Neural progenitor cell (in vitro differentiated cells): ENCODE measurements around the gene TMEM176B. TPM values are rescaled to one million over a fixed set of nuclear protein-coding genes. Genes with fewer than 3 reads are reported as not detected.

Experiments used
- DNase-seq: peaks from one replicate; pipeline ENCODE4 v3.0.0-alpha.2; 2016; ENCODE audit warnings: low spot score
- H2AFZ ChIP-seq: fragments of 200-600 bp; sonication (generic); replicated peaks from 2 replicates; pipeline ENCODE4 v1.6.1; 2016; ENCODE audit warnings: antibody characterized with exemption
- H3F3A ChIP-seq: fragments of 200-600 bp; sonication (generic); 2 replicates; pipeline ENCODE4 v1.6.1; 2016; ENCODE audit warnings: antibody characterized with exemption, low read depth
- H3K27ac ChIP-seq: fragments of 200-600 bp; sonication (generic); 2 replicates; pipeline ENCODE4 v1.5.1; 2016; ENCODE audit warnings: mild to moderate bottlenecking
- H3K27me3 ChIP-seq: fragments of 200-600 bp; sonication (generic); 2 replicates; pipeline ENCODE4 v1.6.1; 2016; ENCODE audit warnings: mild to moderate bottlenecking, moderate library complexity
- H3K36me3 ChIP-seq: fragments of 200-600 bp; sonication (generic); 2 replicates; pipeline ENCODE4 v1.5.1; 2016
- H3K4me1 ChIP-seq: fragments of 200-600 bp; sonication (generic); 2 replicates; pipeline ENCODE4 v1.6.1; 2016; ENCODE audit warnings: mixed run types
- H3K4me2 ChIP-seq: fragments of 200-600 bp; sonication (generic); 2 replicates; pipeline ENCODE4 v1.6.1; 2016
- H3K4me3 ChIP-seq: fragments of 200-600 bp; sonication (generic); 2 replicates; pipeline ENCODE4 v1.5.1; 2016
- H3K79me2 ChIP-seq: fragments of 200-600 bp; sonication (generic); 2 replicates; pipeline ENCODE4 v1.6.1; 2016; ENCODE audit warnings: low read depth
- H3K9ac ChIP-seq: fragments of 200-600 bp; sonication (generic); 2 replicates; pipeline ENCODE4 v1.6.1; 2016
- H3K9me3 ChIP-seq: fragments of 200-600 bp; sonication (generic); 2 replicates; pipeline ENCODE4 v1.5.1; 2016; ENCODE audit warnings: low read depth
- H4K20me1 ChIP-seq: fragments of 200-600 bp; sonication (generic); 2 replicates; pipeline ENCODE4 v1.6.1; 2016; ENCODE audit warnings: low read depth
- H3K27ac Mint-ChIP-seq: 3 replicates; pipeline ENCODE4 v1.8.0; 2021; ENCODE audit warnings: mixed read lengths
- H3K27me3 Mint-ChIP-seq: 2 replicates; pipeline ENCODE4 v1.8.0; 2022; ENCODE audit warnings: low read depth, mild to moderate bottlenecking, inconsistent platforms, moderate library complexity, mixed read lengths; ENCODE audit not compliant: insufficient read depth
- H3K36me3 Mint-ChIP-seq: 3 replicates; pipeline ENCODE4 v1.8.0; 2021; ENCODE audit warnings: mixed read lengths
- H3K4me1 Mint-ChIP-seq: 3 replicates; pipeline ENCODE4 v1.8.0; 2021; ENCODE audit warnings: mixed read lengths
- H3K4me3 Mint-ChIP-seq: 3 replicates; pipeline ENCODE4 v1.8.0; 2021; ENCODE audit warnings: mild to moderate bottlenecking, moderate library complexity, mixed read lengths
- H3K9me3 Mint-ChIP-seq: 3 replicates; pipeline ENCODE4 v1.8.0; 2020; ENCODE audit warnings: mixed read lengths
- CTCF ChIP-seq: fragments of 200-600 bp; sonication (generic); IDR thresholded peaks from 2 replicates; pipeline ENCODE4 v1.5.1; 2017; ENCODE audit warnings: antibody characterized with exemption, mild to moderate bottlenecking
- EZH2 ChIP-seq: fragments of 200-600 bp; sonication (generic); IDR thresholded peaks from 2 replicates; pipeline ENCODE4 v1.6.1; 2017; ENCODE audit warnings: antibody characterized with exemption, mild to moderate bottlenecking, moderate library complexity
- EZH2phosphoT487 ChIP-seq: fragments of 200-600 bp; sonication (generic); IDR thresholded peaks from 2 replicates; pipeline ENCODE4 v1.6.1; 2017; ENCODE audit warnings: antibody characterized with exemption
- total RNA-seq: library from RNA; depleted of rRNA; stranded (reverse); fragments of >200 nt; gene quantifications from 2 replicates; pipeline ENCODE4 v1.2.3, GENCODE V29; 2015; ENCODE audit warnings: low replicate concordance

The TMEM176B gene
- total RNA-seq, result 0.54 and 1.1 TPM in 2 replicates

GRCh38 chr7:150799741-150800580 lies at the start of gene TMEM176B:
Gene TMEM176B (minus strand): TSS chr7:150800364. CDS start chr7:150796569, 3,795 bp downstream.
- Mint-ChIP-seq H3K9me3 (peaks cover 17% of the 10 kb centered on the region), H3K4me1 (peaks cover 14% of the 10 kb centered on the region), H3K27me3 (peaks cover 40% of the 10 kb centered on the region), H3K27ac (no peak within 1 kb of the TSS), H3K4me3 (peak within 1 kb of the TSS; percentile 76), H3K36me3 (no peaks in the 10 kb centered on the region)
- no peaks in the 10 kb centered on the region for H3K4me1 ChIP-seq
- TF ChIP-seq CTCF (no peak), EZH2 (peak; percentile 87), EZH2phosphoT487 (peak; percentile 85)
- peaks cover 76% of the 10 kb centered on the region for H3K27me3 ChIP-seq
- no peaks in the 10 kb centered on the region for H3F3A ChIP-seq
- H4K20me1 ChIP-seq, result no peaks in the 10 kb centered on the region
- H2AFZ ChIP-seq, result peak within 1 kb of the TSS; percentile 60
- no peaks in the 10 kb centered on the region for H3K9me3 ChIP-seq
- peak within 1 kb of the TSS; percentile 44 for H3K4me3 ChIP-seq
- H3K9ac ChIP-seq, result no peak within 1 kb of the TSS
- H3K79me2 ChIP-seq, result no peaks in the 10 kb centered on the region
- H3K36me3 ChIP-seq, result no peaks in the 10 kb centered on the region
- H3K27ac ChIP-seq, result no peak within 1 kb of the TSS
- peak within 1 kb of the TSS; percentile 82 for H3K4me2 ChIP-seq
- DNase-seq, result peak; percentile 32

GRCh38 chr7:150849204-150849775 lies 49.1 kb upstream of the TMEM176B start:
- Mint-ChIP-seq H3K4me1 (peaks cover 4% of the 10 kb centered on the region), H3K27me3 (peaks cover 5% of the 10 kb centered on the region), H3K27ac (no peak overlapping the region), H3K36me3 (no peaks in the 10 kb centered on the region), H3K9me3 (no peaks in the 10 kb centered on the region), H3K4me3 (no peak overlapping the region)
- Histone ChIP-seq H4K20me1 (no peaks in the 10 kb centered on the region), H3K4me3 (no peak overlapping the region), H3K9ac (no peak overlapping the region), H3K36me3 (no peaks in the 10 kb centered on the region), H3K27ac (no peak overlapping the region), H3K27me3 (no peaks in the 10 kb centered on the region), H3K4me1 (no peaks in the 10 kb centered on the region), H2AFZ (no peak overlapping the region), H3K9me3 (no peaks in the 10 kb centered on the region), H3F3A (no peaks in the 10 kb centered on the region), H3K79me2 (no peaks in the 10 kb centered on the region), H3K4me2 (no peak overlapping the region)
- DNase-seq, result no peak
- TF ChIP-seq CTCF (no peak), EZH2phosphoT487 (no peak), EZH2 (no peak)

- DNase-seq, result no peak
- H3K36me3 ChIP-seq, result no peaks in the 10 kb centered on the region
- TF ChIP-seq CTCF, result no peak
- no peak for TF ChIP-seq EZH2phosphoT487
- no peak for TF ChIP-seq EZH2
These were observed 48.5 kb upstream of the TMEM176B start for GRCh38 chr7:150848561-150849115.

More at GRCh38 chr7:150848561-150849115, 48.5 kb upstream of the TMEM176B start:
- Mint-ChIP-seq H3K36me3 (no peaks in the 10 kb centered on the region), H3K9me3 (no peaks in the 10 kb centered on the region), H3K27ac (no peak overlapping the region), H3K4me3 (no peak overlapping the region), H3K4me1 (peaks cover 4% of the 10 kb centered on the region), H3K27me3 (peaks cover 5% of the 10 kb centered on the region)
- Histone ChIP-seq H3K9me3 (no peaks in the 10 kb centered on the region), H4K20me1 (no peaks in the 10 kb centered on the region), H3K4me1 (no peaks in the 10 kb centered on the region), H3F3A (no peaks in the 10 kb centered on the region), H3K4me2 (no peak overlapping the region), H3K4me3 (no peak overlapping the region), H3K79me2 (no peaks in the 10 kb centered on the region), H3K27me3 (no peaks in the 10 kb centered on the region), H3K27ac (no peak overlapping the region), H2AFZ (no peak overlapping the region), H3K9ac (no peak overlapping the region)
